ENCODE measurements around the gene TTC38.

Gene TTC38

GRCh38 chr22:46250783-46251125, 17.1 kb upstream of the TTC38 start:
- no peak for DNase-seq (ENCODE audit: low read depth, low spot score)
- in situ Hi-C loops (cut with HindIII; ENCODE audit: low sequenced_read_pairs): no loop called here
- TF ChIP-seq CTCF (IDR thresholded peaks at IDR 0.05; ENCODE audit: low read depth, low read length): no peak
- H3K4me3 ChIP-seq (ENCODE audit: low read depth, low read length): peak overlapping the region; percentile 80

DNA sequence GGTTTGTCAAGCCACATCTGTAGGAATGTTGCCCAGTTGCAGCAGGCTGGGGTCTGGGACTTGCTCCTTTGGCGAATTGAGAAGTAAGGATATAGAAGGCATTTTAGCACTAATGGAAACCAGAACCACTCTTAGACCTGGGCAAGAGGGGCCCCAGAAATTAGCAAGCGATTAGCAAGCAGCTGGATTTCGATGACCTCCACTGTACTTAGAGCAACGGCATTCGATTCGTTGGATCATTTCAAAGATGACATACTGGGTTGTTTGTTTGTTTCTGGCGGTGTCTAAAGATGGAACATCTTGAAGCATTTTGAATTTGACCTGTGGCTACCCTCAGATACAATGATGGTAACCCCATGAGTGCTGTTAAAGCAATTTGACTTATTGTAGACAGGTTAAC, 16.5 kb upstream of the TTC38 start:
- TF ChIP-seq CTCF (IDR thresholded peaks at IDR 0.05; ENCODE audit: low read depth, low read length): no peak
- in situ Hi-C loops (cut with HindIII; ENCODE audit: low sequenced_read_pairs): no loop called here
- no peak for DNase-seq (ENCODE audit: low read depth, low spot score)
- peak overlapping the region; percentile 80 for H3K4me3 ChIP-seq (ENCODE audit: low read depth, low read length)

DNA sequence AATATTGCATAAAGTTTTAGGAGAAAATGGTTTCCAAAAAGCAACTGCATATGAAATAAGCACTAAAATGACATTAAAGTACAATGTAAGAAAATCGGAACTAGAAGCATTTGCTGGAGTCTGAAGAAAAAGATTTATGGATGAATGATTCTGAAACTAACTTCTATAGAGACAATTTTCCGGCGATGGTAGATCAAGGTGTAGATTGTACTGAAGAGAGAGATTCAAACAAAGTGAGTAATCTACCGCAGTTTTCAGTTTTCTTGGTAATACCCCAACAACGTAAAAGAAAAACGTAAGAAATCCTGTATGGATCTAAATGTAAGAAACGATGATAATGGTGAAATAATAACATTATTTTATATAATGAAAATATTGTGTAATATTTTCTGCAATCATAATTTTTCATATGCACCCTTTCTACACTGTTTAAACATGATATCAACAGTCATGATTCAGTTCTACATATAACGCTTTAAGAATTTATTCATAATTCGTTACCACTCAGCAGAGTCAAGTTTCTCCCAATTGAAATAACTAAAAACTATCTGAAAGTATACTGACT, 15.9 kb upstream of the TTC38 start:
- no peak for TF ChIP-seq CTCF (IDR thresholded peaks at IDR 0.05; ENCODE audit: low read depth, low read length)
- H3K4me3 ChIP-seq (ENCODE audit: low read depth, low read length): no peak overlapping the region
- in situ Hi-C loops (cut with HindIII; ENCODE audit: low sequenced_read_pairs): no loop called here
- no peak for DNase-seq (ENCODE audit: low read depth, low spot score)

DNA sequence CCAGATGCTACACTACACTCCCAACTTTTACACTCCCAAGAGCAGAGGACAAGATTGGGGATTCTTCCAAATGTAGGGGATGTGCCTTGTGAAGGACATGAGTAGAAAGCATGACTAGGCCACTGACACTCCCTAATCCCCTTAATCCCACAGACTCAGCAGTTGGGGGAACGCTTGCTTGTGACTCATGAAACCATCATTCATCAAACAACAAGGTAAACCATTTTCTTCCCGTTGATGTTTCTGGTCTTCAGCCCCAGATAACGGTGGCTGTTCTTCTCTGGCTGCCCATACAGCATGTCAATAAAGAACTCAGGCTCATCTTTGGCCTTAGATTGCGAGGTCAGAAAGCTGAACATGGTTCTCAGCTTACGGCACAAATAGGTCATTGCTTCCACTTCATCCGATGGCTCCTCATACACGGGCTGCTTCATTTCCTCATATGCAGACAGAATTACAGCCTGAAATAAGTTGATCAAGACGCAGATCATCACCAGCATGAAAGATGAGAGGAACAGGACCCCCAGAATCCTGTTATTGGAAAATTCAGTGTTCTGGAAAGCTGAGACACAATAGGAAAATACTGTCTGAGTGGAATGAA, 11.3 kb upstream of the TTC38 start:
- TF ChIP-seq CTCF (IDR thresholded peaks at IDR 0.05; ENCODE audit: low read depth, low read length): no peak
- H3K4me3 ChIP-seq (ENCODE audit: low read depth, low read length): no peak overlapping the region
- in situ Hi-C loops (cut with HindIII; ENCODE audit: low sequenced_read_pairs): no loop called here
- DNase-seq (ENCODE audit: low read depth, low spot score): no peak

DNA sequence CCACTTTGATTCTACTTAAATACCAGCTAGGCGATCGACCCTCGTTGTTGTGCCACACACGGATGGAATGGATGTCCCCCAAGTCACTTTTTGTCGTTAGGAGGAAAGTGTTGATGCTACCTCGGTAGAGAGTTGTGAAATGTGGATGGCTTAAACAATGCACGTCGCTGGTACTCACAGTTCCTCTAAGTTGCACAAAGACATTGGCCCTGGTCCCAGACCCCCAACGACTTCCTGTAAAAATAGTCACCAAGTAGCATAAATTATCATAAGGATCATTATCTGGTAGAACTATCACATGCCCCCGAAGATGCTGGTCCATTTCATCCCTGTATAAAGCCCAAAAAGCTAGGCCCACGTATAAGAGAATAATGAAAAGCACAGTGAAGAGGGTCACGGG, 8.4 kb upstream of the TTC38 start:
- no peak for TF ChIP-seq CTCF (IDR thresholded peaks at IDR 0.05; ENCODE audit: low read depth, low read length)
- H3K4me3 ChIP-seq (ENCODE audit: low read depth, low read length): no peak overlapping the region
- DNase-seq (ENCODE audit: low read depth, low spot score): no peak
- in situ Hi-C loops (cut with HindIII; ENCODE audit: low sequenced_read_pairs): no loop called here

GRCh38 chr22:46260038-46260437, 7.8 kb upstream of the TTC38 start:
- DNase-seq (ENCODE audit: low read depth, low spot score): no peak
- no peak overlapping the region for H3K4me3 ChIP-seq (ENCODE audit: low read depth, low read length)
- no peak for TF ChIP-seq CTCF (IDR thresholded peaks at IDR 0.05; ENCODE audit: low read depth, low read length)
- in situ Hi-C loops (cut with HindIII; ENCODE audit: low sequenced_read_pairs): no loop called here
